Gastrocnemius medialis (tissue), 4 donors: ENCODE data around the gene DOC2B. TPM values are rescaled to one million over a fixed set of nuclear protein-coding genes. Genes with fewer than 3 reads are reported as not detected.

Experiments
- ATAC-seq, 2 donors: fragments of 150-250 bp; one replicate each; pipeline ENCODE4 v1.9.1; 2016
- DNase-seq, 2 donors: peaks; one replicate each; pipeline ENCODE4 v3.0.0-alpha.2; 2019
- H3K27ac ChIP-seq, 4 donors: fragments of 200-600 bp; sonication (generic); 1 replicate in 1 of 4; 2 replicates in 3 of 4; pipeline ENCODE4 v1.5.1; 2016 to 2018; ENCODE audit warnings: mild to moderate bottlenecking in 2 of 4, moderate library complexity in 1 of 4
- H3K27me3 ChIP-seq, 3 donors: fragments of 200-600 bp; sonication (generic) in 2 of 3; 1 replicate in 1 of 3; 2 replicates in 2 of 3; pipeline versions ENCODE4 v1.5.1 to v1.6.0; 2016 to 2019; ENCODE audit warnings: mild to moderate bottlenecking in 1 of 3, moderate library complexity in 1 of 3
- H3K36me3 ChIP-seq, 2 donors: fragments of 200-600 bp; sonication (generic) in 1 of 2; one replicate each; pipeline ENCODE4 v1.5.1; 2017 to 2018
- H3K4me1 ChIP-seq, 2 donors: fragments of 200-600 bp; sonication (generic) in 1 of 2; one replicate each; pipeline ENCODE4 v1.5.1; 2016 to 2017; ENCODE audit warnings: mild to moderate bottlenecking in 2 of 2
- H3K4me3 ChIP-seq, 4 donors: fragments of 200-600 bp; sonication (generic) in 3 of 4; 1 replicate in 1 of 4; 2 replicates in 3 of 4; pipeline ENCODE4 v1.5.1; 2016 to 2019; ENCODE audit warnings: mild to moderate bottlenecking in 2 of 4
- H3K9me3 ChIP-seq, 3 donors: fragments of 200-600 bp; sonication (generic) in 2 of 3; 1 replicate in 1 of 3; 2 replicates in 2 of 3; pipeline ENCODE4 v1.5.1; 2016 to 2019
- POLR2A ChIP-seq, 2 donors: fragments of 450-650 bp; IDR thresholded peaks; one replicate each; pipeline ENCODE4 v1.6.1; 2017; ENCODE audit warnings: antibody characterized with exemption in 2 of 2, mild to moderate bottlenecking in 2 of 2, moderate library complexity in 2 of 2
- in situ Hi-C, 4 donors: fragments of 200-750 bp; cut with MboI; loops; one replicate each; pipeline versions ENCODE4 v1.15.0 to v1.8.0; 2017; ENCODE audit warnings: low sequenced_read_pairs in 4 of 4
- intact Hi-C: fragments of 100-400 bp; cut with DNase I; formaldehyde crosslinking; loops from one replicate; pipeline ENCODE4 v1.15.1; 2023; ENCODE audit warnings: low total_unique reads
- total RNA-seq, 4 donors: library from RNA; depleted of rRNA; stranded (reverse); fragments of >200 nt; gene quantifications; one replicate each; pipeline versions ENCODE4 v1.1.0 to v1.2.3, GENCODE V29; 2016
- TF ChIP-seq, protein P1 (sequence below), 5 experiments: fragments of 450-650 bp in 3 of 5; fragments of 200-600 bp in 2 of 5; sonication (generic) in 2 of 5; IDR thresholded peaks in 4 of 5; conservative IDR thresholded peaks in 1 of 5; 1 replicate in 4 of 5; 2 replicates in 1 of 5; pipeline ENCODE4 v1.5.1; 2016 to 2019; ENCODE audit warnings: antibody characterized with exemption in 5 of 5, mild to moderate bottlenecking in 3 of 5, moderate library complexity in 3 of 5

The DOC2B gene
- total RNA-seq, 4 donors from 2014 or later, result 1.1 to 4.0 (median 3.8) TPM

DNA sequence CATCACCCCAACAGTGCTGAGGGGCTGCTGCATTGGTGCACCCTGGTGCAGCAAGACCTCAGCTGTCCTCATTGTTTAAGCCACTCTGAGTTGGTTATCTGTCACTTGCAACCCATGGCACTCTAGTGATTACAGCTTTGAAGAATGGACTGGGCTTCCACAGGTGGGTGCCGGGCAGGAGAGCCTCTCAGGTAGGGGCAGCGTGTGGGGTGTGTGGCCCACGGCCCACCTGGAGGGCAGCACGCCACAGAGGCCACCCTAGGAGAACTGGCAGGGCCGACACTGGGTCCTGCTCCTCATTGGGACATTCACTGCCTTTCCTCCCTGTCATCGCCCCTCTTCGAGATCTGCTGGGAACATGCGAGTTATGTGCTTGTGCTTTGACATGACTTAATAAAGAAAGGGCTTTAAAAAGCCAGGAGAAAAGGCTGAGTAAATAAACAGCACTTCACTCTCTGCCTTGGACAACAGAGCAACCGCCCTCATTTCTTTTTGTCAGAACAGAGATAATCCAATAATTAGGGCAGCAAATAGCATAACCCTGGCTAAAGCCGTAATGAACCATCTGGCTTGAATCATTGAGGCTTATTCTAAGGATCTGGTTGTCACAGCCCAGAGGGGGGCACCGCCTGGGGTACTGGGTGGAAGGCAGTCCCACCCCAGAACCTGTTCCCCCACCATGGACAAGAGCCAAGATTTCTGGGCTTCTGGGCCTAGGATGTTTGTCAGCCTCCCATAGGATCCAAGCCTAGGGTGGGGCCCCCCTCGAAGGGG is 3.0 kb downstream of the DOC2B start:
- no peaks in the 10 kb centered on the region for H3K36me3 ChIP-seq
- TF ChIP-seq, protein P1, sequence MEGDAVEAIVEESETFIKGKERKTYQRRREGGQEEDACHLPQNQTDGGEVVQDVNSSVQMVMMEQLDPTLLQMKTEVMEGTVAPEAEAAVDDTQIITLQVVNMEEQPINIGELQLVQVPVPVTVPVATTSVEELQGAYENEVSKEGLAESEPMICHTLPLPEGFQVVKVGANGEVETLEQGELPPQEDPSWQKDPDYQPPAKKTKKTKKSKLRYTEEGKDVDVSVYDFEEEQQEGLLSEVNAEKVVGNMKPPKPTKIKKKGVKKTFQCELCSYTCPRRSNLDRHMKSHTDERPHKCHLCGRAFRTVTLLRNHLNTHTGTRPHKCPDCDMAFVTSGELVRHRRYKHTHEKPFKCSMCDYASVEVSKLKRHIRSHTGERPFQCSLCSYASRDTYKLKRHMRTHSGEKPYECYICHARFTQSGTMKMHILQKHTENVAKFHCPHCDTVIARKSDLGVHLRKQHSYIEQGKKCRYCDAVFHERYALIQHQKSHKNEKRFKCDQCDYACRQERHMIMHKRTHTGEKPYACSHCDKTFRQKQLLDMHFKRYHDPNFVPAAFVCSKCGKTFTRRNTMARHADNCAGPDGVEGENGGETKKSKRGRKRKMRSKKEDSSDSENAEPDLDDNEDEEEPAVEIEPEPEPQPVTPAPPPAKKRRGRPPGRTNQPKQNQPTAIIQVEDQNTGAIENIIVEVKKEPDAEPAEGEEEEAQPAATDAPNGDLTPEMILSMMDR (IDR thresholded peaks at IDR 0.05 in 4 of 5, conservative IDR thresholded peaks at IDR 0.05 in 1 of 5), result no peak
- TF ChIP-seq POLR2A (IDR thresholded peaks at IDR 0.05), result no peak

DNA sequence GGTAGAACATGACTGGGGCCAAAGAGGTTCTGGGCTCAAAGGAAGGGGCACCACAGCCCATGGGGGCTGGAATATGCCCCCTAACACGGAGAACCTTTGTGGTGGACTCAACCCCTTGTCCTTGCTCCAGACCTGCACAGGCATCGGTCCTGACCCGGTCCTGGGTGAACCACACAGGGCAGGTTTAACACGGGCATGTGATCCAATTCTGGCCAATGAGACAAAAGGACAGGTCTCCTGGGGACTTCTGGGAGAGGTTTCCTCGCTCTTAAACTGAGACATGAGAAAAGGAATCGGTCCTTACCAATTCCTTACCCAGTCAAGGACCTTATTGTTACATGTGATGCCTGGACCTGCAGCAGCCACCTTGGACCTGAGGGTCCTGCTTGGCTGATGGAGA is 3.7 kb downstream of the DOC2B start:
- in situ Hi-C loops, result no loop called here

More for the DNA sequence above, 3.0 kb downstream of the DOC2B start:
- Histone ChIP-seq H3K27me3 (peaks cover 9 to 25% (median 13%) of the 10 kb centered on the region in 3 donors), H3K4me3 (peak overlapping the region in 1 of 4 donors; percentile 39), H3K4me1 (no peaks in the 10 kb centered on the region), H3K27ac (peak overlapping the region in 2 of 4 donors; percentile 66 to 77), H3K9me3 (no peaks in the 10 kb centered on the region)
- in situ Hi-C loops (no loop called here), intact Hi-C loops (no loop called here)
- ATAC-seq (no peak), DNase-seq (no peak)

DNA sequence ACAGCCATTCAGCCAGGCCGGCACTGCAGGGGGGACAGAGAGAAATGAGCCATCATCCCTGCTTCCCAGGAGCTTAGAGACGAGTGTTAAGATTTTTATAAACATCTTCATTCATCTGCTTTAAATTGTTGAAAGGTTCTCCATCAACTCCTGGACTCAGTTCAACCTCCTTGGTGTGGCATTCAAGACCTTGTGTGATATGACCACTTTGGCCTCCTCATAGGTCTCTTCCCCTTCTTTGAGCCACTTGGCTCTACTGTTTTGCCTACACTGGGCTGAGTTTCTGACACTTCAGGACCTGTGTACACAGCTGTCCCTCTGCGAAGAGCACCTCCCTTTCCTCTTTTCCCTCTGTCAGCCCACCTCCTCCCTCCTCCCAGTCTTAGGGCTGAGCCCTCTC is 4.3 kb downstream of the DOC2B start:
- H3K9me3 ChIP-seq, result no peaks in the 10 kb centered on the region
- H3K36me3 ChIP-seq, result no peaks in the 10 kb centered on the region
- peaks cover 9 to 18% (median 12%) of the 10 kb centered on the region in 3 donors for H3K27me3 ChIP-seq
- H3K4me3 ChIP-seq, result no peak overlapping the region
- no peaks in the 10 kb centered on the region for H3K4me1 ChIP-seq
- H3K27ac ChIP-seq, result no peak overlapping the region
- intact Hi-C loops (no loop called here), in situ Hi-C loops (no loop called here)
- TF ChIP-seq POLR2A (IDR thresholded peaks at IDR 0.05), result no peak
- TF ChIP-seq, protein P1 (IDR thresholded peaks at IDR 0.05 in 4 of 5, conservative IDR thresholded peaks at IDR 0.05 in 1 of 5), result no peak
- DNase-seq (no peak), ATAC-seq (no peak)

More for the DNA sequence above, 3.7 kb downstream of the DOC2B start:
- Histone ChIP-seq H3K36me3 (no peaks in the 10 kb centered on the region), H3K9me3 (no peaks in the 10 kb centered on the region), H3K27ac (no peak overlapping the region), H3K4me1 (no peaks in the 10 kb centered on the region), H3K4me3 (no peak overlapping the region), H3K27me3 (peaks cover 9 to 24% (median 13%) of the 10 kb centered on the region in 3 donors)
- TF ChIP-seq, protein P1 (IDR thresholded peaks at IDR 0.05 in 4 of 5, conservative IDR thresholded peaks at IDR 0.05 in 1 of 5), result no peak
- no peak for TF ChIP-seq POLR2A (IDR thresholded peaks at IDR 0.05)
- DNase-seq (no peak), ATAC-seq (no peak)
- intact Hi-C loops, result no loop called here

DNA sequence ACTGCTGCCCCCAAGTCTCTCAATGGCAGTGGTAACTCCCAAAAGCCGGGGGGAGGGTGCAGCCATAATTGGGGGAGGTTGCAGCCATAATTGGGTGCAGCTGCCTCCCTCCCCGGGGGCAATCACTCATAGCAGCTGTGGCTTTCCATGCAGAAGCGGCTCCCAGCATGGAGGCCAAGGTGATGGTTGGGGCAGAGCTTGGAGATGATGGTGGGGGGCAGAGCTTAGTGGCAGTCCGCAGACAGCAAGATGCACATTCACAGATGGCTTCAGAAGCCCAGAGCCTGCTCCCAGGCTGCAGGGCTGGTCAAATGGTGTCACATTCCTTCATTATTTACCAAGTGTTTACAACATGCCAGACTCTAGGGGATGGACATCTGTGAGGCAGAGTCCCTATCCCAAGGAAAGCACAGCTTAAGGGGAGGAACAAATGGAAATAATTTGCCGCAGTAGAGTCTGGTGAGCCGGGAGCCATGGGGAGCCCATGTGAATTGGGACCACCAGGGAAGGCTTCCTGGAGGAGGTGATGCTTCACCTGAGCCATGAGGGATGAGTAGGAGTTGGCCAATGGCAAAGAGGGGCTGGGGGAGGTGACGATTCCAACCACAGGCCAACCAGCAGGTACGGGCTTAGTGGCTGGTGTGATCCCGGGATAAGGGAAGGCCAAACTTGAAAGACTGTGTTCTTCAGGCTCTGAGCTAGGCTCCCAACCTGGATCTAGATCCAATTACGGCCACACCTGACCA is 8.1 kb downstream of the DOC2B start:
- TF ChIP-seq, protein P1 (IDR thresholded peaks at IDR 0.05 in 4 of 5, conservative IDR thresholded peaks at IDR 0.05 in 1 of 5), result no peak
- no peak for TF ChIP-seq POLR2A (IDR thresholded peaks at IDR 0.05)
- H3K27ac ChIP-seq, result no peak overlapping the region
- intact Hi-C loops (no loop called here), in situ Hi-C loops (no loop called here)
- no peaks in the 10 kb centered on the region for H3K27me3 ChIP-seq
- ATAC-seq (no peak), DNase-seq (no peak)
- no peaks in the 10 kb centered on the region for H3K36me3 ChIP-seq
- no peaks in the 10 kb centered on the region for H3K9me3 ChIP-seq
- no peaks in the 10 kb centered on the region for H3K4me1 ChIP-seq
- H3K4me3 ChIP-seq, result no peak overlapping the region
